ENCODE data around the gene TTLL8.

DNA sequence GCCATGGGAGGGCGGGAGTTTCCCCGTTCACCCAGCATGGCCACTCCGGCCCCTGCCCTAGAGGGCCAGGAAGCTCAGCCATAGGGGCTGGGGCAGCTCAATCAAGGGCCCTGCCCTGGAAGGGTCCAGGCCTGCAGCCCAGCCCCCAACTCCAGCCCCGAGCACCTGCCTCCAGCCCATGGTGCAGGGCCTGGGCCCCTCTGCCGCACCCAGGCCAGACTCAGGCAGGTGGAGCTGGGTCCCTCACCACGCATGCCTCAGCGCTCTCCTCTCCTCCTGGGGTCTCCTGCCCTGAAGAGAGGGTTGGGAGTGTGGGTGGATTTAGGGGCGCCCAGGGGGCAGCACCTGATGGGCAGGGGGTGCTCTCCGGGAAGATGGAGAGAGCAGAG is 14.1 kb upstream of the TTLL8 start:
- no peak for TF ChIP-seq CTCF (IDR thresholded peaks at IDR 0.05; ENCODE audit: poor library complexity)
- no peak for TF ChIP-seq EZH2 (IDR thresholded peaks at IDR 0.05; ENCODE audit: borderline replicate concordance)
